Astrocyte (in vitro differentiated cells and primary cell): ENCODE data around the gene CISH. TPM values are rescaled to one million over a fixed set of nuclear protein-coding genes. Genes with fewer than 3 reads are reported as not detected.

Experiments used
- DNase-seq: peaks from one replicate; pipeline ENCODE4 v3.0.0-alpha.2; 2010; ENCODE audit warnings: low read depth
- FAIRE-seq: peaks from 2 replicates; lab custom pipeline; 2011; peaks lifted over from hg19 to GRCh38; lab: Jason Lieb, UNC
- H2AFZ ChIP-seq: 2 replicates; pipeline ENCODE4 v1.6.0; 2012; ENCODE audit warnings: low read depth, low read length, inconsistent platforms
- H3K27ac ChIP-seq: 2 replicates; pipeline ENCODE4 v1.5.1; 2011; ENCODE audit warnings: low read depth, low read length, inconsistent platforms
- H3K27me3 ChIP-seq: 2 replicates; pipeline ENCODE4 v1.6.0; 2011; ENCODE audit warnings: low read length, inconsistent platforms; ENCODE audit not compliant: insufficient read depth
- H3K36me3 ChIP-seq: 2 replicates; pipeline ENCODE4 v1.5.1; 2011; ENCODE audit warnings: low read length, inconsistent platforms; ENCODE audit not compliant: insufficient read depth
- H3K4me1 ChIP-seq: 2 replicates; pipeline ENCODE4 v1.5.1; 2011; ENCODE audit warnings: low read length, inconsistent platforms; ENCODE audit not compliant: insufficient read depth
- H3K4me2 ChIP-seq: 2 replicates; pipeline ENCODE4 v1.6.0; 2012; ENCODE audit warnings: low read length, inconsistent platforms
- H3K4me3 ChIP-seq: 2 replicates; pipeline ENCODE4 v1.5.1; 2011; ENCODE audit warnings: low read depth, mild to moderate bottlenecking, low read length, inconsistent platforms; ENCODE audit not compliant: insufficient read depth
- H3K79me2 ChIP-seq: 2 replicates; pipeline ENCODE4 v1.6.0; 2012; ENCODE audit warnings: mild to moderate bottlenecking, low read length, inconsistent platforms; ENCODE audit not compliant: insufficient read depth
- H3K9ac ChIP-seq: 2 replicates; pipeline ENCODE4 v1.6.0; 2012; ENCODE audit warnings: mild to moderate bottlenecking, low read length, inconsistent platforms
- H3K9me3 ChIP-seq: 2 replicates; pipeline ENCODE4 v1.5.1; 2012; ENCODE audit warnings: low read depth, mild to moderate bottlenecking, low read length, inconsistent platforms; ENCODE audit not compliant: insufficient read depth
- H4K20me1 ChIP-seq: 2 replicates; pipeline ENCODE4 v1.6.0; 2012; ENCODE audit warnings: low read length, inconsistent platforms; ENCODE audit not compliant: insufficient read depth
- H3K27ac Mint-ChIP-seq: one replicate; pipeline ENCODE4 v1.8.0; 2021; ENCODE audit warnings: mild to moderate bottlenecking, mixed read lengths; ENCODE audit not compliant: unreplicated experiment
- H3K27me3 Mint-ChIP-seq: one replicate; pipeline ENCODE4 v1.8.0; 2021; ENCODE audit warnings: low read depth, mixed read lengths; ENCODE audit not compliant: unreplicated experiment
- H3K36me3 Mint-ChIP-seq: one replicate; pipeline ENCODE4 v1.8.0; 2021; ENCODE audit warnings: low read depth, mixed read lengths; ENCODE audit not compliant: unreplicated experiment
- H3K4me1 Mint-ChIP-seq: one replicate; pipeline ENCODE4 v1.8.0; 2021; ENCODE audit warnings: low read depth, mixed read lengths; ENCODE audit not compliant: unreplicated experiment
- H3K4me3 Mint-ChIP-seq: one replicate; pipeline ENCODE4 v1.8.0; 2021; ENCODE audit warnings: mild to moderate bottlenecking, moderate library complexity, mixed read lengths; ENCODE audit not compliant: unreplicated experiment
- H3K9me3 Mint-ChIP-seq: one replicate; pipeline ENCODE4 v1.8.0; 2021; ENCODE audit warnings: mild to moderate bottlenecking, mixed read lengths; ENCODE audit not compliant: unreplicated experiment
- CTCF ChIP-seq: IDR thresholded peaks from 2 replicates; pipeline ENCODE4 v1.5.1; 2011; ENCODE audit warnings: low read depth, mild to moderate bottlenecking, inconsistent platforms, low read length, moderate library complexity; ENCODE audit not compliant: insufficient read depth
- EZH2 ChIP-seq: IDR thresholded peaks from 2 replicates; pipeline ENCODE4 v1.6.1; 2012; ENCODE audit warnings: mild to moderate bottlenecking, low read length, inconsistent platforms; ENCODE audit not compliant: insufficient read depth
- total RNA-seq: library from RNA; stranded (reverse); gene quantifications from 2 replicates; pipeline ENCODE4 v1.2.1, GENCODE V29; 2021

Gene CISH
- total RNA-seq, 1 donor from 2014 or later: 1.2 TPM

- Mint-ChIP-seq H3K27me3 (peaks cover 23% of the 10 kb centered on the region), H3K4me3 (no peak overlapping the region), H3K36me3 (peaks cover 2% of the 10 kb centered on the region), H3K27ac (no peak overlapping the region), H3K9me3 (peaks cover 2% of the 10 kb centered on the region), H3K4me1 (peaks cover 9% of the 10 kb centered on the region)
- no peaks in the 10 kb centered on the region for H3K36me3 ChIP-seq
- no peak overlapping the region for H3K9ac ChIP-seq
- H3K4me2 ChIP-seq: no peak overlapping the region
- H3K9me3 ChIP-seq: no peaks in the 10 kb centered on the region
- no peaks in the 10 kb centered on the region for H3K79me2 ChIP-seq
- DNase-seq: no peak
- H3K4me3 ChIP-seq: no peak overlapping the region
- TF ChIP-seq EZH2 (no peak), CTCF (no peak)
- H3K27ac ChIP-seq: no peak overlapping the region
- FAIRE-seq: no peak
- H3K27me3 ChIP-seq: no peaks in the 10 kb centered on the region
- H3K4me1 ChIP-seq: peaks cover 5% of the 10 kb centered on the region
- no peak overlapping the region for H2AFZ ChIP-seq
- no peaks in the 10 kb centered on the region for H4K20me1 ChIP-seq
These were observed 39.9 kb upstream of the CISH start for GRCh38 chr3:50651445-50651844.

GRCh38 chr3:50650018-50650417 lies 38.4 kb upstream of the CISH start:
- H3K4me3 Mint-ChIP-seq: no peak overlapping the region
- peaks cover 21% of the 10 kb centered on the region for H3K27me3 Mint-ChIP-seq
- DNase-seq: no peak

More at GRCh38 chr3:50650018-50650417, 38.4 kb upstream of the CISH start:
- Histone ChIP-seq H3K79me2 (no peaks in the 10 kb centered on the region), H4K20me1 (no peaks in the 10 kb centered on the region), H3K4me3 (no peak overlapping the region), H3K4me1 (peaks cover 5% of the 10 kb centered on the region), H3K27me3 (no peaks in the 10 kb centered on the region), H3K36me3 (no peaks in the 10 kb centered on the region), H2AFZ (no peak overlapping the region), H3K4me2 (no peak overlapping the region), H3K27ac (no peak overlapping the region), H3K9ac (no peak overlapping the region), H3K9me3 (no peaks in the 10 kb centered on the region)
- Mint-ChIP-seq H3K36me3 (peaks cover 5% of the 10 kb centered on the region), H3K4me1 (peaks cover 9% of the 10 kb centered on the region), H3K27ac (no peak overlapping the region), H3K9me3 (peaks cover 2% of the 10 kb centered on the region)
- TF ChIP-seq CTCF: no peak
- TF ChIP-seq EZH2: no peak
- no peak for FAIRE-seq
